Thyroid gland (tissue), 4 donors: ENCODE data around the gene BCAS3. TPM values are rescaled to one million over a fixed set of nuclear protein-coding genes. Genes with fewer than 3 reads are reported as not detected.

Experiments
- DNase-seq, 2 donors: peaks; one replicate each; pipeline ENCODE4 v3.0.0-alpha.2; 2019
- H3K27ac ChIP-seq, 3 donors: fragments of 200-600 bp; sonication (generic); 1 replicate in 2 of 3; 2 replicates in 1 of 3; pipeline ENCODE4 v1.5.1; 2016 to 2019; ENCODE audit warnings: mild to moderate bottlenecking in 1 of 3, moderate library complexity in 1 of 3
- H3K27me3 ChIP-seq: fragments of 200-600 bp; sonication (generic); one replicate; pipeline ENCODE4 v1.5.1; 2019
- H3K36me3 ChIP-seq, 2 donors: fragments of 200-600 bp; sonication (generic); one replicate each; pipeline ENCODE4 v1.5.1; 2016 to 2019
- H3K4me1 ChIP-seq, 2 donors: fragments of 200-600 bp; sonication (generic); one replicate each; pipeline ENCODE4 v1.5.1; 2017 to 2019
- H3K4me3 ChIP-seq, 3 donors: fragments of 200-600 bp; sonication (generic); replicated peaks in 1 of 3; 1 replicate in 2 of 3; 2 replicates in 1 of 3; pipeline ENCODE4 v1.5.1; 2016; ENCODE audit warnings: mild to moderate bottlenecking in 1 of 3
- H3K9me3 ChIP-seq: fragments of 200-600 bp; sonication (generic); one replicate; pipeline ENCODE4 v1.5.1; 2017
- POLR2A ChIP-seq, 2 donors: fragments of 450-650 bp; IDR thresholded peaks; one replicate each; pipeline ENCODE4 v1.6.1; 2017; ENCODE audit warnings: antibody characterized with exemption in 2 of 2, mild to moderate bottlenecking in 2 of 2, moderate library complexity in 1 of 2
- WGBS, 2 donors: methylation state at CpG; one replicate each; pipeline ENCODE4 v1.1.5; 2017; 5-methylcytosine and 5-hydroxymethylcytosine counted together
- intact Hi-C: fragments of 100-400 bp; cut with DNase I; formaldehyde crosslinking; loops from one replicate; pipeline ENCODE4 v1.15.1; 2023
- total RNA-seq, 4 donors: library from RNA; depleted of rRNA; stranded (reverse); fragments of >200 nt; gene quantifications; one replicate each; pipeline ENCODE4 v1.2.3, GENCODE V29; 2016
- TF ChIP-seq, protein P1 (sequence below), 6 experiments: fragments of 200-600 bp in 3 of 6; fragments of 450-650 bp in 3 of 6; sonication (generic) in 3 of 6; IDR thresholded peaks; one replicate each; pipeline ENCODE4 v1.5.1; 2016 to 2019; ENCODE audit warnings: antibody characterized with exemption in 6 of 6, mild to moderate bottlenecking in 2 of 6, inconsistent platforms in 1 of 6, moderate library complexity in 1 of 6

BCAS3 gene
- total RNA-seq, 4 donors from 2014 or later, result 41.8 to 78.7 (median 51.6) TPM

- H3K4me3 ChIP-seq, result no peak overlapping the region
- H3K36me3 ChIP-seq, result peaks cover 5 to 10% of the 10 kb centered on the region in 2 donors
- DNase-seq, result no peak
- H3K4me1 ChIP-seq, result no peaks in the 10 kb centered on the region
- WGBS, 2 donors, result 98 to 100% methylated on average over 1 of the region's 1 CpG
- TF ChIP-seq, protein P1, sequence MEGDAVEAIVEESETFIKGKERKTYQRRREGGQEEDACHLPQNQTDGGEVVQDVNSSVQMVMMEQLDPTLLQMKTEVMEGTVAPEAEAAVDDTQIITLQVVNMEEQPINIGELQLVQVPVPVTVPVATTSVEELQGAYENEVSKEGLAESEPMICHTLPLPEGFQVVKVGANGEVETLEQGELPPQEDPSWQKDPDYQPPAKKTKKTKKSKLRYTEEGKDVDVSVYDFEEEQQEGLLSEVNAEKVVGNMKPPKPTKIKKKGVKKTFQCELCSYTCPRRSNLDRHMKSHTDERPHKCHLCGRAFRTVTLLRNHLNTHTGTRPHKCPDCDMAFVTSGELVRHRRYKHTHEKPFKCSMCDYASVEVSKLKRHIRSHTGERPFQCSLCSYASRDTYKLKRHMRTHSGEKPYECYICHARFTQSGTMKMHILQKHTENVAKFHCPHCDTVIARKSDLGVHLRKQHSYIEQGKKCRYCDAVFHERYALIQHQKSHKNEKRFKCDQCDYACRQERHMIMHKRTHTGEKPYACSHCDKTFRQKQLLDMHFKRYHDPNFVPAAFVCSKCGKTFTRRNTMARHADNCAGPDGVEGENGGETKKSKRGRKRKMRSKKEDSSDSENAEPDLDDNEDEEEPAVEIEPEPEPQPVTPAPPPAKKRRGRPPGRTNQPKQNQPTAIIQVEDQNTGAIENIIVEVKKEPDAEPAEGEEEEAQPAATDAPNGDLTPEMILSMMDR (IDR thresholded peaks at IDR 0.05), result no peak
- no peak for TF ChIP-seq POLR2A (IDR thresholded peaks at IDR 0.05)
- no peak overlapping the region for H3K27ac ChIP-seq
- H3K9me3 ChIP-seq, result no peaks in the 10 kb centered on the region
- no peaks in the 10 kb centered on the region for H3K27me3 ChIP-seq
- intact Hi-C loops, result no loop called here
Measured at GRCh38 chr17:60653569-60653968, 24.1 kb upstream of the BCAS3 start.

- Histone ChIP-seq H3K4me1 (no peaks in the 10 kb centered on the region), H3K36me3 (peaks cover 0 to 7% of the 10 kb centered on the region in 2 donors), H3K9me3 (no peaks in the 10 kb centered on the region), H3K27me3 (no peaks in the 10 kb centered on the region), H3K4me3 (no peak overlapping the region), H3K27ac (no peak overlapping the region)
- DNase-seq, result no peak
- WGBS, 2 donors, result 90 to 93% methylated on average over 5 of the region's 5 CpGs
- no peak for TF ChIP-seq POLR2A (IDR thresholded peaks at IDR 0.05)
- TF ChIP-seq, protein P1 (IDR thresholded peaks at IDR 0.05), result no peak
- intact Hi-C loops, result no loop called here
Measured at GRCh38 chr17:60656499-60656898, 21.2 kb upstream of the BCAS3 start.

DNA sequence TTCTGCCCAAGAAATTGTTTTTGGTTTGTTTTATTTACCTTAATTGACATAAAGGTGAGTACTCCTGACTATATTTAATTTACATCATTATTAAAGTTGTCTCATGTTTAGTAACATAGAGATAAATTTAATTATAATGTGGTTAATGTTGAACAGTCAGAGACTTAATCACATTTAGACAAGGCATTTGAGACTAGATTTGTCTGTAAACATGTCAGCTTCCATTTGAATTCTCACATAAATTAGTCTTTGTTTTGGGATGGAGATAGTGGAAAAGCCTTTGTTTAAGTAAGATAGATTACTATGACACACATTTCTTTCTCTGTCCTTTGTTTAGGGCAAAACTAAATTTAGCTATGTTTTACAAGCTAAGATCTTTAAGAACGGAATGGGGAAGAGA, 18.5 kb upstream of the BCAS3 start:
- no peaks in the 10 kb centered on the region for H3K27me3 ChIP-seq
- WGBS, 2 donors, result 91 to 92% methylated on average over 1 of the region's 1 CpG
- no peak overlapping the region for H3K4me3 ChIP-seq
- TF ChIP-seq, protein P1 (IDR thresholded peaks at IDR 0.05), result no peak
- no peak for TF ChIP-seq POLR2A (IDR thresholded peaks at IDR 0.05)
- peaks cover 5 to 7% of the 10 kb centered on the region in 2 donors for H3K36me3 ChIP-seq
- no peaks in the 10 kb centered on the region for H3K4me1 ChIP-seq
- intact Hi-C loops, result no loop called here
- H3K27ac ChIP-seq, result no peak overlapping the region
- DNase-seq, result no peak
- H3K9me3 ChIP-seq, result no peaks in the 10 kb centered on the region

DNA sequence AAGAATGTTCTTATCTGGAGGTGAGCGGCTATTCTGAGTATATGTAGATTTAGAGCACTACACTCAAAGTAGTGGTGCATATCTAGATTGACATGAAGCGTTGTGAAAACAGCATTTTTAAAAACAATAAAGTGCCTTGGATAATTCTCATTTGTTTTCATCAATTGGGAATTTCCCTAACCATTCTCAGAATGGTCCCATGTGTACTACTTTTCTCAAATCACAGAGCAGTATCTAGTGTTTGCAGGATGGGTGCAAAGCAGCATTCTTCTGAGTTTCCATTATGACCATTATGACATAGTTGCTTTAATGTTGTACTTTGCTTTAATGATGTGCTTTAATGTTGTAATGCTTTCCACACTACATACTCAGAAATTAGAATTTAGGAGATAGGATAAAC, 16.2 kb upstream of the BCAS3 start:
- no peak for DNase-seq
- no peaks in the 10 kb centered on the region for H3K9me3 ChIP-seq
- 94 to 97% methylated on average over 2 of the region's 2 CpGs for WGBS, 2 donors
- TF ChIP-seq, protein P1 (IDR thresholded peaks at IDR 0.05), result no peak
- no peak for TF ChIP-seq POLR2A (IDR thresholded peaks at IDR 0.05)
- intact Hi-C loops, result no loop called here
- H3K27me3 ChIP-seq, result no peaks in the 10 kb centered on the region
- H3K36me3 ChIP-seq, result peaks cover 5 to 16% of the 10 kb centered on the region in 2 donors
- H3K4me1 ChIP-seq, result no peaks in the 10 kb centered on the region
- H3K4me3 ChIP-seq, result no peak overlapping the region
- H3K27ac ChIP-seq, result no peak overlapping the region

GRCh38 chr17:60664022-60664421, 13.6 kb upstream of the BCAS3 start:
- peaks cover 5 to 9% of the 10 kb centered on the region in 2 donors for H3K36me3 ChIP-seq
- intact Hi-C loops, result no loop called here
- H3K4me1 ChIP-seq, result no peaks in the 10 kb centered on the region
- no peaks in the 10 kb centered on the region for H3K9me3 ChIP-seq
- TF ChIP-seq, protein P1 (IDR thresholded peaks at IDR 0.05), result no peak
- no peak for TF ChIP-seq POLR2A (IDR thresholded peaks at IDR 0.05)
- H3K27ac ChIP-seq, result no peak overlapping the region
- no peak overlapping the region for H3K4me3 ChIP-seq
- no peaks in the 10 kb centered on the region for H3K27me3 ChIP-seq
- no peak for DNase-seq
- 89% methylated on average over 1 of the region's 1 CpG for WGBS, 2 donors
